Activated B cell treated with CpG ODN at 0.5 μM for 24 hours (primary cell): ENCODE results near the gene IL15RA. TPM values are rescaled to one million over a fixed set of nuclear protein-coding genes. Genes with fewer than 3 reads are reported as not detected.

Experiments
- ATAC-seq: fragments of 200-7000 bp; cut with Tn5 transposase; one replicate; pipeline ENCODE4 v1.10.0; 2021; ENCODE audit warnings: low read depth, mild to moderate bottlenecking, moderate library complexity
- CTCF ChIA-PET: fragments of 350-600 bp; sonication (Branson Sonifier 250); formaldehyde crosslinking; loops from one replicate; lab custom pipeline; 2021; ENCODE audit warnings: antibody characterized with exemption; lab: Charles Lee
- POLR2A ChIA-PET: fragments of 350-600 bp; sonication (Branson Sonifier 250); formaldehyde crosslinking; loops from one replicate; lab custom pipeline; 2021; ENCODE audit warnings: antibody characterized with exemption; lab: Charles Lee
- DNase-seq: peaks from one replicate; pipeline ENCODE4 v3.0.0; 2022
- H3K27ac Mint-ChIP-seq: one replicate; pipeline ENCODE4 v1.8.0; 2020; ENCODE audit warnings: mixed read lengths
- H3K27me3 Mint-ChIP-seq: one replicate; pipeline ENCODE4 v1.8.0; 2021; ENCODE audit warnings: mixed read lengths
- H3K36me3 Mint-ChIP-seq: one replicate; pipeline ENCODE4 v1.8.0; 2021; ENCODE audit warnings: low read depth, mixed read lengths
- H3K4me1 Mint-ChIP-seq: one replicate; pipeline ENCODE4 v1.8.0; 2021; ENCODE audit warnings: mixed read lengths
- H3K4me3 Mint-ChIP-seq: one replicate; pipeline ENCODE4 v1.8.0; 2020; ENCODE audit warnings: mild to moderate bottlenecking, mixed read lengths
- H3K9me3 Mint-ChIP-seq: one replicate; pipeline ENCODE4 v1.8.0; 2020; ENCODE audit warnings: mixed read lengths
- CTCF ChIP-seq: fragments of 200-600 bp; IDR thresholded peaks from one replicate; pipeline ENCODE4 v1.8.0; 2022; ENCODE audit warnings: antibody characterized with exemption, mild to moderate bottlenecking
- intact Hi-C: fragments of 100-400 bp; cut with micrococcal nuclease; formaldehyde crosslinking; loops from one replicate; pipeline ENCODE4 v1.15.1; 2024
- total RNA-seq: library from RNA; stranded (reverse); gene quantifications from 2 replicates; pipeline ENCODE4 v1.2.3, GENCODE V29; 2022

Gene IL15RA
- total RNA-seq = 19.1 and 19.8 TPM in 2 replicates

GRCh38 chr10:5977471-5978229 lies at the start of gene IL15RA:
TSS of gene IL15RA (minus strand) at chr10:5977543. CDS start at chr10:5977492, 51 bp downstream.
- POLR2A ChIA-PET = interaction anchor here (0.6 to 3.3 kb wide), 10 partner anchors 10 to 164 kb away, joined by 3 to 30 read pairs (median 4); partner anchors contain the start of gene GDI2
- intact Hi-C loops = loop anchor here (1.0 to 10.0 kb wide), 9 partner anchors 11 to 1807 kb away; partner anchors contain the start of genes ATP5F1C, GDI2, KIN and PFKFB3
- no peaks in the 10 kb centered on the region for H3K27me3 Mint-ChIP-seq
- peaks cover 6% of the 10 kb centered on the region for H3K36me3 Mint-ChIP-seq
- H3K4me1 Mint-ChIP-seq = peaks cover 41% of the 10 kb centered on the region
- H3K27ac Mint-ChIP-seq = peak within 1 kb of the TSS; percentile 91
- TF ChIP-seq CTCF = no peak
- CTCF ChIA-PET = interaction anchor here (0.8 to 3.1 kb wide), 4 partner anchors 36 to 91 kb away, joined by 3 to 16 read pairs (median 4); partner anchors contain the start of gene FBH1
- H3K4me3 Mint-ChIP-seq = peak within 1 kb of the TSS; percentile 96
- H3K9me3 Mint-ChIP-seq = no peaks in the 10 kb centered on the region
- ATAC-seq (peak; percentile 70), DNase-seq (peak; percentile 75)

GRCh38 chr10:6025683-6026255 lies 48.4 kb upstream of the IL15RA start:
- peaks cover 4% of the 10 kb centered on the region for H3K9me3 Mint-ChIP-seq
- DNase-seq (no peak), ATAC-seq (no peak)
- peaks cover 82% of the 10 kb centered on the region for H3K36me3 Mint-ChIP-seq
- TF ChIP-seq CTCF = no peak
- CTCF ChIA-PET = interaction anchor here (0.6 to 1.4 kb wide), 3 partner anchors 22 to 60 kb away, joined by 3 to 4 read pairs (median 3); no protein-coding TSS in a partner anchor
- H3K4me3 Mint-ChIP-seq = no peak overlapping the region
- intact Hi-C loops = no loop called here
- POLR2A ChIA-PET = interaction anchor here (0.7 to 0.8 kb wide), 2 partner anchors 25 to 43 kb away, joined by 3 read pairs; no protein-coding TSS in a partner anchor
- no peak overlapping the region for H3K27ac Mint-ChIP-seq
- no peaks in the 10 kb centered on the region for H3K27me3 Mint-ChIP-seq
- H3K4me1 Mint-ChIP-seq = peaks cover 12% of the 10 kb centered on the region

GRCh38 chr10:6024334-6024682 lies 47.0 kb upstream of the IL15RA start:
- DNase-seq (no peak), ATAC-seq (no peak)
- Mint-ChIP-seq H3K27ac (no peak overlapping the region), H3K4me3 (no peak overlapping the region), H3K36me3 (peaks cover 87% of the 10 kb centered on the region), H3K27me3 (no peaks in the 10 kb centered on the region), H3K9me3 (no peaks in the 10 kb centered on the region), H3K4me1 (peaks cover 12% of the 10 kb centered on the region)
- POLR2A ChIA-PET = no interaction called here
- intact Hi-C loops = no loop called here
- CTCF ChIA-PET = no interaction called here
- no peak for TF ChIP-seq CTCF

GRCh38 chr10:6023661-6024333 lies 46.5 kb upstream of the IL15RA start:
- peaks cover 12% of the 10 kb centered on the region for H3K4me1 Mint-ChIP-seq
- DNase-seq (no peak), ATAC-seq (no peak)
- H3K27me3 Mint-ChIP-seq = no peaks in the 10 kb centered on the region
- no peak for TF ChIP-seq CTCF
- no peaks in the 10 kb centered on the region for H3K9me3 Mint-ChIP-seq
- intact Hi-C loops = no loop called here
- H3K4me3 Mint-ChIP-seq = no peak overlapping the region
- CTCF ChIA-PET = no interaction called here
- POLR2A ChIA-PET = interaction anchor here (0.7 kb wide), 1 partner anchor 34 kb away, joined by 3 read pairs; no protein-coding TSS in a partner anchor
- H3K36me3 Mint-ChIP-seq = peaks cover 92% of the 10 kb centered on the region
- no peak overlapping the region for H3K27ac Mint-ChIP-seq
